22Rv1 (cell line): ENCODE measurements around the gene CMSS1.

Source experiments
- ZFX ChIP-seq: fragments of 450-650 bp; IDR thresholded peaks from 2 replicates; pipeline ENCODE4 v1.6.1; 2017; ENCODE audit warnings: antibody characterized with exemption, borderline replicate concordance
- TF ChIP-seq, protein P1 (sequence below): fragments of 450-650 bp; IDR thresholded peaks from 2 replicates; pipeline ENCODE4 v1.5.1; 2017; ENCODE audit warnings: mild to moderate bottlenecking

DNA sequence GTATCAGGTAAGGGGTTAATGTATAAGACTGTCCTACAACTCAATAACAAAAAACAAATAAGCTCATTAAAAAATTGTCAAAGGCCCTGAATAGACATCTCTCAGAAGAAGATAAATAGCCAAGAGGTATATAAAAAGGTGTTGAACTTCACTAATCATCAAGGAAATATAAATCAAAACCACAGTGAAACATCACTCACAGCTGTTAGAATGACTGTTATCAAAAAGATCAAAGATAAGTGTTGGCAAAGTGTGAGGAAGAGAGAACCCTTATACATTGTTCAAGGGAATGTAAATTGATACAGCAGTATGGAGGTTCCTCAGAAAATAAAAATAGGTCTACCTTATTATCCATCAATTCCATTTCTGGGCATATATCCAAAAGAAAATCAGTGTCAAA lies 201.1 kb downstream of the CMSS1 start:
- TF ChIP-seq, protein P1, sequence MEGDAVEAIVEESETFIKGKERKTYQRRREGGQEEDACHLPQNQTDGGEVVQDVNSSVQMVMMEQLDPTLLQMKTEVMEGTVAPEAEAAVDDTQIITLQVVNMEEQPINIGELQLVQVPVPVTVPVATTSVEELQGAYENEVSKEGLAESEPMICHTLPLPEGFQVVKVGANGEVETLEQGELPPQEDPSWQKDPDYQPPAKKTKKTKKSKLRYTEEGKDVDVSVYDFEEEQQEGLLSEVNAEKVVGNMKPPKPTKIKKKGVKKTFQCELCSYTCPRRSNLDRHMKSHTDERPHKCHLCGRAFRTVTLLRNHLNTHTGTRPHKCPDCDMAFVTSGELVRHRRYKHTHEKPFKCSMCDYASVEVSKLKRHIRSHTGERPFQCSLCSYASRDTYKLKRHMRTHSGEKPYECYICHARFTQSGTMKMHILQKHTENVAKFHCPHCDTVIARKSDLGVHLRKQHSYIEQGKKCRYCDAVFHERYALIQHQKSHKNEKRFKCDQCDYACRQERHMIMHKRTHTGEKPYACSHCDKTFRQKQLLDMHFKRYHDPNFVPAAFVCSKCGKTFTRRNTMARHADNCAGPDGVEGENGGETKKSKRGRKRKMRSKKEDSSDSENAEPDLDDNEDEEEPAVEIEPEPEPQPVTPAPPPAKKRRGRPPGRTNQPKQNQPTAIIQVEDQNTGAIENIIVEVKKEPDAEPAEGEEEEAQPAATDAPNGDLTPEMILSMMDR: no peak
- no peak for TF ChIP-seq ZFX
